Measurements from ENCODE around the gene PTPN22.

The PTPN22 gene

GRCh38 chr1:113887402-113888175 is 16.1 kb upstream of the PTPN22 start, which contains the start of gene BCL2L15:
Gene BCL2L15 (minus strand): TSS chr1:113887581. CDS start chr1:113887375, 206 bp downstream.
- DNase-seq = no peak

- DNase-seq = no peak
Observed at GRCh38 chr1:113886417-113887401, 15.2 kb upstream of the PTPN22 start.

DNA sequence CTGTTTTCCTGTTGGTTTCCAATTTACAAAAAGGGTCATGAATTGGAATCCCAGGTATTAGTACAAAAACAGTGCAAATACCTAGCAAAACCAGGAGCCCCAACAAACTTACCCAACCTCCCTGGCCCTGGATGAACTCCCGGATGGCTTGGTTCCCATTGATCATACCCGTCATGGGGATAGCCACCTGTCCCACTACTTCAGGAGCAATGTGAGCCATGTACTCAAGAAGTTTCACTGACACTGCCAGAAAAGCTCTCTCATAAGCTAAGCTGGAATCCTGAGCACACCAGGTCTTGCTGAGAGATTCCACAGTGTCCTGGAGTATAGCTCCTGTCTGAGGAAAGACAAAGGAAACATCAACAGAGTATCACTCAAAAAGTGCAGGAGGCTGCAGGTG is 10.1 kb upstream of the PTPN22 start:
- DNase-seq = no peak

GRCh38 chr1:113879739-113880038 is 8.2 kb upstream of the PTPN22 start:
- DNase-seq = no peak

- DNase-seq = no peak
Observed at GRCh38 chr1:113876176-113876575, 4.7 kb upstream of the PTPN22 start.

DNA sequence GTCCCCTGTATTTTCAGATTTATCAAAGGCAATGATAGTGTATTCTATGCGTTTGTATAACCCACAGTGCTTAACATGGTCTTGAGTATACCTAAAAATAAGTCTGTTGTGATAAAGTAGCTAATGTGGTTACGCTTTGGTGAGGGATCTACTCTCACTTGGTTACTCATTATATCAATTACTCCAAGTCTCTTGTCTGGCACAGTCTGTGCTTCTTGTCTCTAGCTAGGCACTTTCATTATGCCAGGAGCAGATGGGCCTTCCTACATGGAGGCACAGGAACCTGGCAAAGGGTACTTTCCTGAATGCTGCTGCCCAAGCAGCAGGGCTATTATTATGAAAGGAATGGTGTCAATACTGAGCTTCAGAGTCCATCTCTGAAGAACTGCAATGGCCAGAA is 4.2 kb upstream of the PTPN22 start:
- DNase-seq = peak in 12 of 58 donors; percentile 1 to 45 (median 7)

DNA sequence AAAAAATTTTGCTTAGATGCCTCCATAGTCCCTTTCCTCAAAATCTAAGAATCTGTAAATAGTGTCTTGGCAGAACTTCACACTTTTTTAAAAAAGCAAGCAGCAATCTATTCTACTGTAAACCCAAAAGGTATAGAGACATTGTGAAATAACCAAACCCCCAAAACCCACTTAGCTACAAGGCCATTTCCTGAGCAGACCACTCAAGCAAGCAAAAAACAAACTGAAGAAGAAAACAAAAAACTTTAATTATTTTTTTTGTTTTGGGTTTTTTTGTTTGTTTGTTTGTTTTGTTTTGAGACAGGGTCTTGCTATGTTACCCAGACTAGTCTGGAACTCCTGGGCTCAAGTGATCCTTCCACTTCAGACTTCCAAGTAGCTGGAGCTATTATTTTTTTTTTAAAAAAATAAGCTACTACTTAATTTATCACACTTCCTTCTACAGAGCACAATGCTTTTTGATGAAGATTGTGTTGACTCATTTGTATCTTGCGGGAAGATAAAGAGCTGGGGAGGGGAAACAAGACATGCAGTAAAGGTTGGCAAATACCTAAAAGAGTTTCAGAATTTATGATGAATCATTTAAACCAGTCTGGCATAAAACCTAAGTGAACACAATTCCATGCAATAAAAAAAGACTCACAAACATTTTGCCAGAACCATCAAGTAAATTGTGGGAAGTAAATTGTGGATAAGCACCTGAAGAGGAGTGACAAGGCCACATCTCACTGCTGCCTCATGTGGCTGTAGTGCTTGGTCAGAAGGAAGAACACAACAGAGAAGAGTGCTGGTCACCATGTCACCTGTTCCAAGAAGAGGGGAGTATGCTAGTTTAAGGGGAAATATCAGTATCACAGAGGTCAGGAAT is 2.7 kb upstream of the PTPN22 start:
- DNase-seq = no peak

GRCh38 chr1:113872219-113872935 is 865 bp upstream of the PTPN22 start:
- DNase-seq = no peak

GRCh38 chr1:113870778-113871177 is 734 bp downstream of the PTPN22 start:
- no peak for DNase-seq

DNA sequence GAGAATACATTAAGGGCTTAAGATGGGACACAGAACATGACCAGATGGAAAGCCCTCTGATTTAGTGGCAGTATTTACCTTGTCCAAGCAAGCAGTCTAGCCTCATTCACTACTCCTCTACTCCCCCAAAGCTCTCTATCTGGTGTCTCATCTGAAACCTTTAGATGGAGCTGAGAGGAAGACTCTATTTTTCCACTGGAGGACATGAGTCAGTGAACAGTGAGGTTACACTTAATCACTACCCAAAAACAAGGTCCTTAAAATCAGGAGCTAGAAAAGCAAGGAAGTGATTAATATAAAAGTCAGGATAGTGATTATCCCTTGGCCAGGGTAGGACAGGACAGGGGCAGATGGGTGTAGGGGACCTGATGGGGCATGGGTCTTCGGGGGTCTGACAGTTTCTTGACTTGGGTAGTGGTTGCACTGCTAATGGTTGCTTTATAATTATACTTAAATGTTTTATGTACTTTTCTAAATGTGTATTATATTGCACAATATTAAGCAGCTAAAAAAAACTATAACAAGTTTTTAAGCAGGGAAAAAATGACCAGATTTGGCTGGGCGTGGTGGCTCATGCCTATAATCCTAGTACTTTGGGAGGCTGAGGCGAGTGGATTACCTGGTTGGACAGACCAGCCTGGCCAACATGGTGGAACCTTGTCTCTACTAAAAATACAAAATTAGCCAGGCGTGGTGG is 3.0 kb downstream of the PTPN22 start:
- DNase-seq = no peak

DNA sequence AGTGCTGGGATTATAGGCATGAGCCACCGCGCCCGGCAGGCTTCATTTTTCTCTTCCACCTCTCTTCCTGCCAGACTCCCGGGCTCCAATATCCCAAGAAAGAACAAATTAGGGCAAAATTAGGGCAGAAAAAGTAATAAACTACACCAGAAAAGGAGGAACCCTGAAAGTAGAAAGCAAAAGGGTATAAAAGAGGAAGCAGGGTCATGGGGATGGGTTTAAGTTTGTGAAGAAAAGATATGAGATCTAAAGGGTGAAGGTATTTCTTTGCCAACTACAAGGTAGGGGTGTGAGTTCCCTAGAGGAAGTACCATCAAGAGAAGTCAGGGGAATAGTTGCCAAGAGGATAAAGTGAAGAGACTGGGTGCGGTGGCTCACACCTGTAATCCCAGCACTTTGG is 9.9 kb downstream of the PTPN22 start:
- no peak for DNase-seq

GRCh38 chr1:113860891-113861290 is 10.6 kb downstream of the PTPN22 start:
- no peak for DNase-seq

DNA sequence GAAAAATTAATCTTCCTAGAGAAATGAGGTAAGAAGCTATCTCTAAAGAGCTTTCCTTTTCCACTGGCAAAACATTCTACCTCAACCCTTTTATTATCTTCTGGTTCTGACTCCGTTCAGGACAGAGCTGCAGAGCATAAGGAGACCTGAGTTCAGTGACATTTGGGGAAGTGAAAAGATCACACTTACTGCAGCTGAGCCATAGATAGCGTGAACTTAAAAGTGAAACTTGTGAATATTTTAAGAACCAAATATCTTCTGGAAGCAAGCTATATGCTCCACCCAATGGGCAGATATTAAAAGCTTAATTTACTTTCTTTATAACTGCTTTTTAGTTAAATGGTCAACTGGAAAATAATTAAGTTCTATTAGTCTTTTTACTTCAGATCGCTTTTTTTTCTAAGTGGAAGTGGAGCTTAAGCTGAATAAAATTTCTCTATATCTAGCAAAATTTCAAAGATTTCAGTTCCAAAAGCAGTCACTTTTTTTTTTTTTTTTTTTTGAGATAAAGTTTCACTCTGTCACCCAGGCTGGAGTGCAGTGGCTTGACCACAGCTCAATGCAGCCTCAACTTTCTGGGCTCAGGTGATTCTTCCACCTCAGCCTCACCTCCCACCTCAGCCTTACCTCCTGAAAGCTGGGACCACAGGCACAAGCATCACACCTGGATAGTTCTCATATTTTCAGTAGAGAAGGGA is 11.9 kb downstream of the PTPN22 start:
- DNase-seq = no peak

DNA sequence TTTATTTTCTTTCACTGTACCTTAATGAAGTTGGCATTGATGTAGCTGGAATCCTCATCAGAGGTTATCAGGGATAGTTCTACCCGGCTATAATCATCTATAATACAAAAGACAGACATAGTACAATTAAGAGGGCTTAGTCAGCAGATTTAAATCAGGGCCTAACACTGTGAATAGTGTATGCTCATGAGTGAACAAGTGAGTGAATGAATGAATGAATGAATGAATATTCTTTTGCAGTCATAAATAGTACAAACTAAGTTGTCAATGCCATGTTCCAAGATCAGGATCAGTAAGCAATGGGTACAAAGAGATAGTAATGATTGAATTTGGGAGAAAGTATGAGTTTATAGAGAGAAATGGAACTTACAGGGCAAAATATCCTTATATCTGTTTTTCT is 12.5 kb downstream of the PTPN22 start:
- no peak for DNase-seq

- DNase-seq = no peak
Observed at GRCh38 chr1:113858418-113858817, 13.1 kb downstream of the PTPN22 start.

- no peak for DNase-seq
Observed at GRCh38 chr1:113857776-113858175, 13.7 kb downstream of the PTPN22 start.

GRCh38 chr1:113856401-113856790 is 15.1 kb downstream of the PTPN22 start:
- DNase-seq = no peak

GRCh38 chr1:113855630-113856400 is 15.7 kb downstream of the PTPN22 start:
- DNase-seq = no peak

DNA sequence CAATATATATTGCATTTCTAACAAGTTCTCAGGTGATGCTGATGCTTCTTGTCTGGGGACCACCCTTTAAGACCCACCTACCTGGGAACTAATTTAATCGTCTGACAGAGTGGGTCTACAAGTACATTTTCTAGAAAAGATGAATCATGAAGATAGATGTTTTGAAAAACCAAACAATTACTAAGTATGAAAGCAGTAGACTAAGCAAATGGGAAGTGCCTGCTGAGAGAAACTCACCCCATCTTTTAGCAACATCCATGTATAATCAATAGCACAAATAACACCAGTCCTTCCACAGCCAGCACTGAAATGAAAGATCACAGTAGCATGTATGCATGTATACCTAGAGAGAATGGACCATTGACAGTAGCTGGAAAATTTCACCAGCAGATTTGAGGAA is 17.3 kb downstream of the PTPN22 start:
- no peak for DNase-seq
